ENCODE data around the gene PXMP4. TPM values are rescaled to one million over a fixed set of nuclear protein-coding genes. Genes with fewer than 3 reads are reported as not detected.

The PXMP4 gene, protein sequence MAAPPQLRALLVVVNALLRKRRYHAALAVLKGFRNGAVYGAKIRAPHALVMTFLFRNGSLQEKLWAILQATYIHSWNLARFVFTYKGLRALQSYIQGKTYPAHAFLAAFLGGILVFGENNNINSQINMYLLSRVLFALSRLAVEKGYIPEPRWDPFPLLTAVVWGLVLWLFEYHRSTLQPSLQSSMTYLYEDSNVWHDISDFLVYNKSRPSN
- 16.3 TPM for total RNA-seq

DNA sequence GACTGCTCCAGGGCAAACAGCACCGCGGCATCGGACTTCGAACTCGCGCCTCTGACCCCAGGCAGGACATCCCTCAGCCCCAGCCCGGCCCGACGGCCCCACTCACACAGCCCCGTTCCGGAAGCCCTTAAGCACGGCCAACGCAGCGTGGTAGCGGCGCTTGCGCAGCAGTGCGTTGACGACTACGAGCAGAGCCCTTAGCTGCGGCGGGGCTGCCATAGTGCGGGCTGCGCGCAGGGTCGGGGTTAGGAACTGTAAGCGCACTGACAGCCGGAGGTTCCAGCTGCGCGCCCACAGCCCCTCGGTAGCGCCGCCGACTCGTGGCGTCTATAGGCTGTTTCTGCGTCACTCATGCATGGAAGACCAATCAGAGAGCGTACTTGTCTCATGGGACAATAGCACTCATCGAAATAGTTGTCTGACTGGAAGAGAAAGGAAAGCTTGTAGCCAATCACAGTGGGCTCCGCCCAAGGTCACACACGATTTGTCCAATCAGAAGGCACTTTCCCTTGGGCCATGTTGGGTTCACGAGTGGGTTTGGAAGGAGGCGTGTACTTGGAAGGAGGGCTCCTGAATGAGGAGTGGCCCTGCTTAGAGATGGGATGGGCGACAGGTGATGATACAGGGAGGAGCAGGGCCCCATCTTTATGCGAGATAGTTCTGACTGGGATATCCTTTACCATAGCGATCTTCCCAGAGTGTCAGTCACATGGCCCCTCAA is at the start of gene PXMP4:
PXMP4 (minus strand) TSS at position 322 of the 721 bp plus-strand sequence; CDS start at position 219, 103 bp downstream.

DNA sequence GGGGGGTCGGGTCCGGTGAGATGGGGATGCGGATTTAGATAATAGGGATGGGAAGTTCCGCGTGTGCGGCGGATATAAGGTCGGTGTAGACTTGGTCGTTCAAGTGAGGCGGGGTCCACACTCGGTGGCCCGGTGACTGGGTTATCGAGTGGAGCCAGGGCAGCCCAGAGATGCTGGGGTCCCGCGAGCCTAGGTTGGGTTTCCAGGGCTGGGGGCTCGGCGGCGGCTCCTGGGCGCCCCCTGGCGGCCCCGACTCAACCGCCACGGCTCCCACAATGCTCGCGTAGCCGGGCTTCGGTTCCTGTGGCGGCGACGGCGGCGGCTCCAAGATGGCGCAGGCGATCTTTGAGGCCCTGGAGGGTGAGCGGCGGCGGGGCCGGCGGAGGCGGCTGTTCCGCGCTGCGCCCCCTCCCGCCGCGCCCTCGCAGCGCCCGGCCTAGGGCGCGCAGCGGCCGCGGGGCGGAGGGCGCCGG is 11.6 kb upstream of the PXMP4 start, which contains the start of gene ZNF341:
ZNF341 (plus strand) TSS at position 304 of the 473 bp plus-strand sequence; CDS start at position 330, 26 bp downstream.

DNA sequence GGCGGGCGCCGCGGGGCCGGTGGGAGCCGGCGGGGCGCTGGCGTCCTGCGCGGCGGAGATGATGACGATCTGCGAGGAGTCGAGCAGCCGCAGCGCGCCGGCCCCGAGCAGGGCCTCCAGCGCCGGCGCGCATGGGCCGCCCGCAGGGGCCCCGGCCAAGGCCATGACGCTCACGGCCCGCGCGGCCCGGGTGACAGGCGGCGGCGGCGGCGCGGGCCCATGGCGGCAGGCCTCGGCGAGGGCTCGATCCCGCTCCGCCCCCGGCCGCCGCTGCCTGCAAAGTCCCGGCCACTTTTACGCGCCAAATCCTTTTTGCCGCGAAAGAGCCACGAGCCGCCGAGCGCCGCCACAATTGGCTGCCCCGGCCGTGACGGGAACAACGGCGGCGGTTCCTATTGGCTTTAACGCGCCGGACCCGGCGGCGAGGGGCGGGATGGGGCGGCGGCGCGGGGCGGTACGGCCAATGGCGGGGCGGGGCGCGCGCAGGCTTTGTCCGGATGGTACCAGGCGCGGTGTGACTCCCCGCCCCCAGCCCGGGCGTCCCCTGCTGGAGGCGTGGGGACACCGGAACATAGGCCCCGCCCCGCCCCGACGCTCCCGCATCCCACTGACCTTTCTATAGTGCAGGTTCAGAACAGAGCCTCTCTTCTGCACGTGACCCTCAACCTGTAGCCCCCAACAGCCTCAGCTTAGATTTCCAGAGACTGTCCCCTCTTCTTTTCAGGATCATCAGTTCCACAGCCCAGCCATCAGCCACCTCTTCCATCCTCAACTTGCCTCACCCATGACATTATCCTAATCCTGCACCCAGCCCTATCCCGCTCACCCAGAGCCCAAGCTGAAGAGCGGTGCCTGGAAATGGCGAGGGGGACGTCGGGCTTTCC is 33.8 kb downstream of the PXMP4 start, which contains the start of gene E2F1:
E2F1 (minus strand) TSS at position 286 of the 884 bp plus-strand sequence; CDS start at position 165, 121 bp downstream.

DNA sequence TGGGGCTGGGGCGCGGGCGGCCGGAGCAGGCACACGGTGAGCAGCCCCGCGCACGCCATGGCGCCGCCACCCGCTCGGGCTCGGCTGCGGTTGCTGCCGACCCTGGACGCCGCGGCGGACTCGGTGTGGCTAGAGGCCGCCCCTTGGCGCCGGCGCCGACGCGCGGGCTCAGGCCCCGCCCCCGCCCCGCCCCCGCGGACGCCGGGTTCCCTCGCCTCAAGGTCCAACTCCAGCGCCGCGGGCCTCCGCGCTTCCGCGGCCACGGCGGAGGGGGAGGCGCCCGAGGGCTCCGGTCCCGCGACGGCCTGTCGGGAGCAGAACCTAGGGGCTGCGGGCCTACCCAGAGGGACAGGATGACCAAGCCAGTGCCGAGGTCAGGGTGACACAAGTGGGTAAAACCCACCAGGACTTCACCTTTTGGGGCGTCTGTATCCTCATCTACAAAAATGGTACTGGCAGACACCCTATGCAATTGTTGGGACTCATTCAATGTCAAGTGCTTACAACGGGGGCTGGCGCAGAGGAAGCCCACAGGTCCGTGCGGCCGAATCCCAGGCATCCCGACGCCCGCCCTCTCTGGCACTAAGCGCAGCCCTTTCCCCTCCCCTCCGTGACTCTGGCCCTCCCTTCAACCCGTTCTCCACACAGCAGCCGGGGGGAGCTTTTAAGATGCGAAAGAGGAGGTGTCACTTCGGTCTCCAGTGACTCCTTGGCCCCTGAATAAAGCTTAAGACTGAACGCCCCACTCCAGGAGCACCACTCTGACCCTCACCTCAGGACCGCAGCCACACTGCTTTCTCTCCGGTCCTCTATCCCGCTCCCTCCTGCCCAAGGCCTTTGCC is 45.6 kb downstream of the PXMP4 start, which contains the start of gene NECAB3:
NECAB3 (minus strand) TSS at position 135 of the 842 bp plus-strand sequence; CDS start at position 59, 76 bp downstream.

DNA sequence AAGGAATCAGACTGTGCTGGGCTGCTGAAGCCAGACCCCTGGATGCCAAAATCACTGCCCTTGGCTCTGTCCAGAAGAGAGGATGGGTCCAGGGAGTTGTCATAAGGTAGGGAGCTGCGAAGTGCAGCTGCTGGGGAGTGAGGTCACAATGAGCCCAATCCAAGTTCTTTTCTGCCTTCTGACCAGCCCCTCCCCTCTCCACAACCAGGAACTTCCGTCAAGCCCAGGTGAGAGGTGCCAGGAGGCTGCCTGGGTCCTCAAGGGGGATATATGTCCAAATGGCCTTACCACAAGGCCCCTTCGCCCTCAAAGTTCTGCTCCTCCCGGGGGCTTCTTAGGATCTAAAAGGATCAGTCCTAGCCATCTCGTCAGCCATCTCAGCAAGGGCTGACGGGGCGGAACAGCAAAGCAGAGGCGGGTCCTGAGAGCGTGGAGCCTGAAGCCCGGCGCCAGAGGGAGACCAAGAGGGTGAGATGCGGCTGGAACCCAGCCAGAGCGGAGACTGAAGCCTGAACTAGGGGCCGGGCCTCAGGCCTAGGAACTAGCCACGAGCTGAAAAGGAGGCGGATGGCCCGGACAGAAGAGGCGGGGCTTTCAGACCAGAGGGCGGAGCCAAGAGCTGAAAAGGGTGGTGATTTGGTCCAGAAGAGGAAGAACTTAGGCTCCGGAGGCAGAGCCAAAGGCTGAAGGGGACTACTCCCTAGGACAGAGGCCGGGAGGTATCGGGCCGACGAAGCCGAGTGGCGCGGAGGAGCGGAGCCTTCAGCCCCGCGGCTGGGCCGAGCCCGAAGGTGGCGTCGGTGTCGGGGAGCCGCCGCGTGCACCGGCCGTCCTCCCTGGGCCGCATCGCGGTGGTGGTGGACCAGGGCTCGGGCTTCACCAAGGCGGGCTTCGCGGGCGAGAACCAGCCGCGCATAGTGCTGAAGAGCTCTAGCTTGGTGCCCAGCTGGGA is 53.5 kb downstream of the PXMP4 start, which contains the start of gene ACTL10:
ACTL10 (plus strand) TSS at position 651 of the 952 bp plus-strand sequence. CDS start 555 bp downstream, outside the sequence.

DNA sequence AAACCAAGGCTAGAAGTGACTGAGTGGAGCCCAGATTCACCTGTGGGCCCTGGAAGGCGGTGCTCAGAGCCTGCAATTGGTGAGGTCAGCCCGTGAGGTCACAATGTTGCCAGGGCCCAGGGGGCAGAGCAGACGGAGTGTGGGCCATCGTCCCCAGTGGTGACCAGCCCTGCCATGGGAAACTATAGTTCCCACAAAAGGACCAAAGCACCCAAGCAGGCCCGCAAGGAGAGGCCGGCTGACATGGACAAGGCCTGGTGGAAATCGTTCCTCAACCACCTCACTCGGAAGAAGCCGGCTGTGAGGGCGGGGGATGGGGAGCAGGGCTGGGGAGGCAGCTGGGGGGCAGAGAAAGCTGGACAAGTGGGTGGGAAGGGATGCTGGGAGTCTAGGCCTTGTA is 57.9 kb downstream of the PXMP4 start, which contains the start of gene C20orf144:
C20orf144 (plus strand) TSS at position 156 of the 400 bp plus-strand sequence; CDS start at position 175, 19 bp downstream.

Other genes with a start within 250 kb of the PXMP4 start
- 34.4 TPM for gene CBFA2T2, start 230.2 kb downstream of the PXMP4 start, total RNA-seq
- gene C20orf144, start 58.0 kb downstream of the PXMP4 start, total RNA-seq: 0.31 TPM
- gene ACTL10, start 53.4 kb downstream of the PXMP4 start, total RNA-seq: 1.6 TPM
- 32.2 TPM for gene NECAB3, start 45.9 kb downstream of the PXMP4 start, total RNA-seq
- 3.4 TPM for gene E2F1, start 33.9 kb downstream of the PXMP4 start, total RNA-seq
- gene ZNF341, start 11.7 kb upstream of the PXMP4 start, total RNA-seq: 4.1 TPM
- 23.5 TPM for gene CHMP4B, start 91.0 kb upstream of the PXMP4 start, total RNA-seq

Data from parietal lobe (tissue), 1 donor.